Panc1 (cell line): ENCODE data around the gene AOAH.

ENCODE experiments used
- CTCF ChIP-seq: fragments of 450-650 bp; IDR thresholded peaks from 2 replicates; pipeline ENCODE4 v1.5.1; 2017; ENCODE audit warnings: mild to moderate bottlenecking
- POLR2AphosphoS5 ChIP-seq: IDR thresholded peaks from 2 replicates; pipeline ENCODE4 v1.6.1; 2012; ENCODE audit warnings: mild to moderate bottlenecking, low read depth, low read length, moderate library complexity
- REST ChIP-seq, 2 experiments: IDR thresholded peaks; 2 replicates each; pipeline ENCODE4 v1.6.1; 2011 to 2012; ENCODE audit warnings: low read depth in 2 of 2, control low read depth in 1 of 2, low read length in 1 of 2, mild to moderate bottlenecking in 1 of 2, moderate library complexity in 1 of 2; ENCODE audit not compliant: insufficient read depth in 1 of 2

GRCh38 chr7:36602511-36602910 lies 121.8 kb downstream of the AOAH start:
- TF ChIP-seq CTCF: no peak
- no peak for TF ChIP-seq REST (IDR thresholded peaks at IDR 0.05; ENCODE audit: insufficient read depth in 1 of 2, low read depth in 2 of 2, low read length in 1 of 2)
- TF ChIP-seq POLR2AphosphoS5: no peak
